Esophagus muscularis mucosa (tissue), 4 donors: ENCODE data around the gene CCDC141. TPM values are rescaled to one million over a fixed set of nuclear protein-coding genes. Genes with fewer than 3 reads are reported as not detected.

ENCODE experiments used
- DNase-seq: peaks from one replicate; pipeline ENCODE4 v3.0.0-alpha.2; 2017; ENCODE audit errors: extremely low spot score
- H3K27ac ChIP-seq, 4 donors: fragments of 200-600 bp; sonication (generic); replicated peaks in 1 of 4; 1 replicate in 3 of 4; 2 replicates in 1 of 4; pipeline ENCODE4 v1.5.1; 2016 to 2019; ENCODE audit warnings: mild to moderate bottlenecking in 1 of 4
- H3K27me3 ChIP-seq, 4 donors: fragments of 200-600 bp; sonication (generic); one replicate each; pipeline versions ENCODE4 v1.5.1 to v1.6.0; 2016 to 2019
- H3K36me3 ChIP-seq, 4 donors: fragments of 200-600 bp; sonication (generic); one replicate each; pipeline ENCODE4 v1.5.1; 2016 to 2019
- H3K4me1 ChIP-seq, 4 donors: fragments of 200-600 bp; sonication (generic); one replicate each; pipeline ENCODE4 v1.5.1; 2016 to 2019
- H3K4me3 ChIP-seq, 4 donors: fragments of 200-600 bp; sonication (generic); 1 replicate in 2 of 4; 2 replicates in 2 of 4; pipeline ENCODE4 v1.5.1; 2016 to 2019; ENCODE audit warnings: mild to moderate bottlenecking in 4 of 4, moderate library complexity in 1 of 4
- H3K9me3 ChIP-seq, 4 donors: fragments of 200-600 bp; sonication (generic); 1 replicate in 3 of 4; 2 replicates in 1 of 4; pipeline ENCODE4 v1.5.1; 2016 to 2019
- EP300 ChIP-seq: sonication (generic); formaldehyde crosslinking; IDR thresholded peaks from one replicate; pipeline ENCODE4 v1.6.1; 2017; ENCODE audit warnings: antibody characterized with exemption
- POLR2A ChIP-seq: fragments of 450-650 bp; IDR thresholded peaks from one replicate; pipeline ENCODE4 v1.6.1; 2017; ENCODE audit warnings: antibody characterized with exemption, moderate library complexity, mild to moderate bottlenecking, low read depth
- POLR2AphosphoS5 ChIP-seq, 2 donors: sonication (generic); formaldehyde crosslinking; IDR thresholded peaks; one replicate each; pipeline ENCODE4 v1.6.1; 2017; ENCODE audit warnings: antibody characterized with exemption in 2 of 2
- WGBS: methylation state at CpG from one replicate; pipeline ENCODE4 v1.1.5; 2018; 5-methylcytosine and 5-hydroxymethylcytosine counted together
- intact Hi-C: fragments of 100-400 bp; cut with DNase I; formaldehyde crosslinking; loops from one replicate; pipeline ENCODE4 v1.15.1; 2023
- total RNA-seq, 4 donors: library from RNA; depleted of rRNA; stranded (reverse); fragments of >200 nt; gene quantifications; one replicate each; pipeline versions ENCODE4 v1.1.0 to v1.2.1, GENCODE V29; 2016
- TF ChIP-seq, protein P1 (sequence below), 3 experiments: fragments of 200-600 bp in 2 of 3; fragments of 450-650 bp in 1 of 3; sonication (generic) in 2 of 3; IDR thresholded peaks; one replicate each; pipeline ENCODE4 v1.5.1; 2017 to 2019; ENCODE audit warnings: antibody characterized with exemption in 3 of 3, mild to moderate bottlenecking in 2 of 3, moderate library complexity in 1 of 3

Gene CCDC141
- total RNA-seq, 4 donors from 2014 or later = 2.7 to 8.7 (median 4.1) TPM

DNA sequence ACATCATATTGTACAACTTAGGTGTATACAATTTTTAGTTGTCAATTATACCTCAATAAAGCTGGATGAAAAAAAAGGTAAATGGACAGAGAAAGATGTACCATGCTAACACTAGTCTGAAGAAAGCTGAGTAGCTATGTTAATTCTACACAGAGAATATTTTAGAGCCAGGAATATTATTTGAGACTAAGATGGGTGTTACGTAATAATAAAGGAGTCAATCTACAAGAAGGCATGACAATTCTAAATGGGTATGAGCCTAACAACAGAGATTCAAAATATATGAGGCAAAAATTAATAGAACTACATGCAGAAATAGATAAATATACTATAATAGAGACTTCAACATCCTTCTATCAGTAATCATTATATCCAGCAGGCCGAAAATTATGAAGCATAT lies 69.1 kb downstream of the CCDC141 start:
- no peak overlapping the region for H3K27ac ChIP-seq
- 81% methylated on average over 2 of the region's 2 CpGs for WGBS
- no peaks in the 10 kb centered on the region for H3K27me3 ChIP-seq
- DNase-seq = no peak
- H3K9me3 ChIP-seq = no peaks in the 10 kb centered on the region
- H3K36me3 ChIP-seq = no peaks in the 10 kb centered on the region
- no peak overlapping the region for H3K4me3 ChIP-seq
- H3K4me1 ChIP-seq = no peaks in the 10 kb centered on the region
- intact Hi-C loops = no loop called here
- no peak for TF ChIP-seq POLR2A

DNA sequence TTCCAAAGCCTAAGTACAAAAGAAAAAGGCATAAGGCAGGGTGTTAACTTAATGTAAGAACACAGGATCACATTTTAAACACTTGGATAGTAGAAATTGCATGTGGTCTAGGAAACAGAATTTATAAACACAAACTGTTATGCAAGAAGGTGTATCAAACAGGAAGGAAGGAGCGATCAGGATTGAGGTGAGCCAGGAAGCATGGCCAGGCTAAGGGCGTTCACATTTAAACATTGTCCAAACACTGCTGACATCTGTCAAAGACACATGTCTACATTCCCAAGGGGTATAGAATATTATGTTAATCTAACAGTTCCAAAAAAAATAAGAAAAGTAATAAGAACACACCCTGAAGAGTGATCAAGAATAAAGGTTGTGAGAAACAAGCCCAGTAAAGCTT lies 71.3 kb downstream of the CCDC141 start:
- H3K27ac ChIP-seq = no peak overlapping the region
- no peaks in the 10 kb centered on the region for H3K27me3 ChIP-seq
- 41% methylated on average over 2 of the region's 2 CpGs for WGBS
- no peak for TF ChIP-seq POLR2AphosphoS5 (IDR thresholded peaks at IDR 0.05)
- TF ChIP-seq, protein P1, sequence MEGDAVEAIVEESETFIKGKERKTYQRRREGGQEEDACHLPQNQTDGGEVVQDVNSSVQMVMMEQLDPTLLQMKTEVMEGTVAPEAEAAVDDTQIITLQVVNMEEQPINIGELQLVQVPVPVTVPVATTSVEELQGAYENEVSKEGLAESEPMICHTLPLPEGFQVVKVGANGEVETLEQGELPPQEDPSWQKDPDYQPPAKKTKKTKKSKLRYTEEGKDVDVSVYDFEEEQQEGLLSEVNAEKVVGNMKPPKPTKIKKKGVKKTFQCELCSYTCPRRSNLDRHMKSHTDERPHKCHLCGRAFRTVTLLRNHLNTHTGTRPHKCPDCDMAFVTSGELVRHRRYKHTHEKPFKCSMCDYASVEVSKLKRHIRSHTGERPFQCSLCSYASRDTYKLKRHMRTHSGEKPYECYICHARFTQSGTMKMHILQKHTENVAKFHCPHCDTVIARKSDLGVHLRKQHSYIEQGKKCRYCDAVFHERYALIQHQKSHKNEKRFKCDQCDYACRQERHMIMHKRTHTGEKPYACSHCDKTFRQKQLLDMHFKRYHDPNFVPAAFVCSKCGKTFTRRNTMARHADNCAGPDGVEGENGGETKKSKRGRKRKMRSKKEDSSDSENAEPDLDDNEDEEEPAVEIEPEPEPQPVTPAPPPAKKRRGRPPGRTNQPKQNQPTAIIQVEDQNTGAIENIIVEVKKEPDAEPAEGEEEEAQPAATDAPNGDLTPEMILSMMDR (IDR thresholded peaks at IDR 0.05) = no peak
- TF ChIP-seq POLR2A = no peak
- TF ChIP-seq EP300 = no peak
- DNase-seq = no peak
- H3K9me3 ChIP-seq = no peaks in the 10 kb centered on the region
- intact Hi-C loops = no loop called here
- no peaks in the 10 kb centered on the region for H3K4me1 ChIP-seq
- H3K4me3 ChIP-seq = no peak overlapping the region
- H3K36me3 ChIP-seq = no peaks in the 10 kb centered on the region

GRCh38 chr2:178976351-178976750 lies 73.6 kb downstream of the CCDC141 start:
- H3K4me1 ChIP-seq = no peaks in the 10 kb centered on the region
- no peak overlapping the region for H3K27ac ChIP-seq
- H3K36me3 ChIP-seq = no peaks in the 10 kb centered on the region
- TF ChIP-seq, protein P1 (IDR thresholded peaks at IDR 0.05) = no peak
- TF ChIP-seq POLR2A (no peak), POLR2AphosphoS5 (IDR thresholded peaks at IDR 0.05) (no peak), EP300 (no peak)
- WGBS = 78% methylated on average over 2 of the region's 2 CpGs
- no peak for DNase-seq
- intact Hi-C loops = no loop called here
- no peak overlapping the region for H3K4me3 ChIP-seq
- no peaks in the 10 kb centered on the region for H3K9me3 ChIP-seq
- H3K27me3 ChIP-seq = no peaks in the 10 kb centered on the region

DNA sequence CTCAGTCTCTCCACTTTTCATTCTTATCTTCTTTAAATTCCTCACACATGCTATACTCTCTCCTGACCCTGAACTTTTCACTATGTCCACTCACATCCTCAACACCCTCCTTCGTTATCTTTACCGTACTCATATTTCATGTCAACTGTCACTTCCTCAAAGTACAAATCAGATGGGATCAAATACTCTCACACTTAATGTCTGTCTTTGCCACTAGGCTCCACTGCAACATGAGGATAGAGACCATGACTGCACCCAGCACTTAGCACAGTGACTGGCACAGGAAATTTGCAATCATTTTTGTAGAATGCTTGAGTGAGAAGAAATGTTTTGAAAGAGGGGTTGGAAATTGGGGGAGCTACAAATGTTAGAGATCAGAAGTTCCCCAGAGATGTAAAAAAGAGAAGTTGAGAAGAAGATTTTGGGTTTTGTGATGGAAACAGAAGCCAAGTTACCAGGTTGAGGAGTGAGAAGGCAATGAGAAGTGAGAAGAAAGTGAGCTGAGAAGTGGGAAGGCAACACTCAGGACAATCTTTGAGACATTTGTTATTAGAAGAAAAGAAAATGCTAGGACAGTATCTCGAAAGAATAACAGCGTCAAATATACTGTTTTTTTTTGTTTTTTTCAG lies 87.0 kb downstream of the CCDC141 start:
- DNase-seq = no peak
- no peak overlapping the region for H3K4me3 ChIP-seq
- no peak overlapping the region for H3K27ac ChIP-seq
- intact Hi-C loops = no loop called here
- no peaks in the 10 kb centered on the region for H3K27me3 ChIP-seq
- H3K9me3 ChIP-seq = no peaks in the 10 kb centered on the region
- no peaks in the 10 kb centered on the region for H3K4me1 ChIP-seq
- peaks cover 0 to 7% (median 0%) of the 10 kb centered on the region in 4 donors for H3K36me3 ChIP-seq
- TF ChIP-seq POLR2AphosphoS5 (IDR thresholded peaks at IDR 0.05) (no peak), POLR2A (no peak), EP300 (no peak)
- TF ChIP-seq, protein P1 (IDR thresholded peaks at IDR 0.05) = no peak
- 88% methylated on average over 4 of the region's 4 CpGs for WGBS

DNA sequence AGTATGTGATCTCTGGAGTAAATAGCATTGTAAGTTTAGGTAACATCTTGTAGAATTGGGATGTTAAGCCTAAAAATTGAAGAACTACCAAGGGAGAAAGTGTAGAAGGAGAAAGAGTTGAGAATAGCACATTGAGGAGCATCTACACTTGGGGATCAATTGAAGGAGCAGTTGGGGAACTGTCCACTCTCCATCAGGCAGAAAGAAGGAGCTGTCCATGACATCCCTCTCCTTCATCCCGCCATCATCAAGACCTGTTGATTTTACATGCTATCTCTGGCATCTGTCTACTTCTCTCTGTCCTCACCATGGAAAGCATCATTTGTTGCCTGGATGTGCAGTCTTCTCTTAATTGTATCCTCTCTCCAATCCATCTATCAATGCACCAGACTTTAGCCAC lies 87.8 kb downstream of the CCDC141 start:
- no peak overlapping the region for H3K27ac ChIP-seq
- peaks cover 0 to 7% (median 0%) of the 10 kb centered on the region in 4 donors for H3K36me3 ChIP-seq
- TF ChIP-seq EP300 (no peak), POLR2A (no peak), POLR2AphosphoS5 (IDR thresholded peaks at IDR 0.05) (no peak)
- TF ChIP-seq, protein P1 (IDR thresholded peaks at IDR 0.05) = no peak
- no peaks in the 10 kb centered on the region for H3K4me1 ChIP-seq
- H3K9me3 ChIP-seq = no peaks in the 10 kb centered on the region
- intact Hi-C loops = no loop called here
- H3K27me3 ChIP-seq = no peaks in the 10 kb centered on the region
- no peak for DNase-seq
- 90% methylated on average over 1 of the region's 1 CpG for WGBS
- H3K4me3 ChIP-seq = no peak overlapping the region
